Ovary (tissue), 3 donors: ENCODE measurements around the gene SMYD2.

Experiments used
- CTCF ChIP-seq, 3 donors: fragments of 450-650 bp in 2 of 3; fragments of 200-600 bp in 1 of 3; IDR thresholded peaks; one replicate each; pipeline versions ENCODE4 v1.5.1 to v1.8.0; 2016 to 2022; ENCODE audit warnings: antibody characterized with exemption in 3 of 3, mild to moderate bottlenecking in 1 of 3
- EP300 ChIP-seq: sonication (generic); formaldehyde crosslinking; IDR thresholded peaks from one replicate; pipeline ENCODE4 v1.6.1; 2017; ENCODE audit warnings: antibody characterized with exemption
- POLR2A ChIP-seq: fragments of 450-650 bp; IDR thresholded peaks from one replicate; pipeline ENCODE4 v1.6.1; 2017; ENCODE audit warnings: antibody characterized with exemption, mild to moderate bottlenecking, moderate library complexity
- donor health status: DM: no; HTN: no; CAD: no.

- no peak for TF ChIP-seq CTCF (IDR thresholded peaks at IDR 0.05)
- TF ChIP-seq EP300 = no peak
- no peak for TF ChIP-seq POLR2A
These were observed 32.5 kb upstream of the SMYD2 start for GRCh38 chr1:214248311-214249085.
